HepG2 (cell line): ENCODE data around the gene TMEM164. TPM values are rescaled to one million over a fixed set of nuclear protein-coding genes. Genes with fewer than 3 reads are reported as not detected.

ENCODE experiments used
- ATAC-seq: fragments of 200-7000 bp; cut with Tn5 transposase; 3 replicates; pipeline ENCODE4 v1.9.1; 2020; ENCODE audit warnings: mild to moderate bottlenecking, moderate library complexity
- BruUV-seq: library from RNA; stranded (reverse); fragments of 400-500 nt; replicated peaks from 2 replicates; lab custom pipeline; 2021; lab: Mats Ljungman, UMichigan
- CTCF ChIA-PET: fragments of 300-600 bp; formaldehyde crosslinking; extraction: SDS; loops from one replicate; lab custom pipeline; 2021; ENCODE audit warnings: low total read pairs, inconsistent platforms, low intra/inter-chr PET ratio; lab: Yijun Ruan, JAX
- POLR2A ChIA-PET: fragments of 350-600 bp; sonication (Branson Sonifier 250); formaldehyde crosslinking; loops from one replicate; lab custom pipeline; 2020; ENCODE audit warnings: antibody characterized with exemption, inconsistent platforms; lab: Yijun Ruan, JAX
- DNase-seq: peaks from one replicate; pipeline ENCODE4 v3.0.0-alpha.2; 2015; ENCODE audit warnings: low spot score
- FAIRE-seq: peaks from 3 replicates; lab custom pipeline; 2011; peaks lifted over from hg19 to GRCh38; lab: Jason Lieb, UNC
- H2AFZ ChIP-seq: one replicate; pipeline ENCODE4 v1.6.1; 2011; ENCODE audit warnings: low read length, inconsistent platforms
- H3K27ac ChIP-seq: fragments of 300-600 bp; 3 replicates; pipeline ENCODE4 v1.8.0; 2011; ENCODE audit warnings: mixed run types, mild to moderate bottlenecking, mixed read lengths, low read length, inconsistent platforms; ENCODE audit not compliant: insufficient read depth; ENCODE audit errors: extremely low read length
- H3K27me3 ChIP-seq, 2 experiments: fragments of 200-600 bp in 1 of 2; 2 replicates in 1 of 2; 3 replicates in 1 of 2; pipeline versions ENCODE4 v1.6.0 to v1.8.0; 2011; ENCODE audit warnings: low read length in 2 of 2, mild to moderate bottlenecking in 2 of 2, moderate library complexity in 2 of 2, inconsistent platforms in 1 of 2; ENCODE audit not compliant: insufficient read depth in 2 of 2, control insufficient read depth in 1 of 2
- H3K36me3 ChIP-seq, 2 experiments: fragments of 200-600 bp in 1 of 2; replicated peaks in 1 of 2; 2 replicates in 1 of 2; 3 replicates in 1 of 2; pipeline versions ENCODE4 v1.5.1 to v1.8.0; 2011; ENCODE audit warnings: low read length in 2 of 2, inconsistent platforms in 1 of 2; ENCODE audit not compliant: insufficient read depth in 2 of 2, control insufficient read depth in 1 of 2
- H3K4me1 ChIP-seq: 2 replicates; pipeline ENCODE4 v1.5.1; 2012; ENCODE audit warnings: low read length, inconsistent platforms; ENCODE audit not compliant: insufficient read depth
- H3K4me2 ChIP-seq: 2 replicates; pipeline ENCODE4 v1.6.0; 2011; ENCODE audit warnings: low read depth, low read length, inconsistent platforms
- H3K4me3 ChIP-seq, 3 experiments: fragments of 200-600 bp in 1 of 3; sonication (generic), shearing (Covaris generic) in 1 of 3; replicated peaks in 1 of 3; 2 replicates each; pipeline ENCODE4 v1.5.1; 2011 to 2016; ENCODE audit warnings: low read length in 3 of 3, inconsistent platforms in 2 of 3, low read depth in 2 of 3, mild to moderate bottlenecking in 2 of 3, control low read depth in 1 of 3, mixed read lengths in 1 of 3; ENCODE audit not compliant: insufficient read depth in 1 of 3
- H3K79me2 ChIP-seq: one replicate; pipeline ENCODE4 v1.6.1; 2011; ENCODE audit warnings: low read length, inconsistent platforms; ENCODE audit not compliant: insufficient read depth
- H3K9ac ChIP-seq: 2 replicates; pipeline ENCODE4 v1.6.0; 2011; ENCODE audit warnings: mild to moderate bottlenecking, low read depth, low read length, inconsistent platforms; ENCODE audit not compliant: insufficient read depth
- H3K9me3 ChIP-seq: 2 replicates; pipeline ENCODE4 v1.5.1; 2012; ENCODE audit warnings: mild to moderate bottlenecking, low read length
- H4K20me1 ChIP-seq: 2 replicates; pipeline ENCODE4 v1.6.0; 2011; ENCODE audit warnings: inconsistent platforms, mild to moderate bottlenecking, low read length, moderate library complexity; ENCODE audit not compliant: insufficient read depth
- HDAC6 ChIP-seq: fragments of 200-600 bp; sonication (generic); IDR thresholded peaks from 2 replicates; pipeline ENCODE4 v1.7.0; 2017; ENCODE audit warnings: mild to moderate bottlenecking, antibody characterized with exemption, low read length, low read depth
- PHF5A ChIP-seq: IDR thresholded peaks from one replicate; pipeline ENCODE4 v1.6.1; 2018; ENCODE audit warnings: low read depth, missing genetic modification reagents; ENCODE audit not compliant: unreplicated experiment
- RBAK ChIP-seq: sonication (generic); formaldehyde crosslinking; IDR thresholded peaks from 2 replicates; pipeline ENCODE4 v1.5.1; 2020; ENCODE audit warnings: mild to moderate bottlenecking, missing genetic modification reagents
- SNRNP70 ChIP-seq: fragments of 200-400 bp; formaldehyde crosslinking; IDR thresholded peaks from 2 replicates; pipeline ENCODE4 v1.6.1; 2017; ENCODE audit warnings: mild to moderate bottlenecking, low read depth, low read length, moderate library complexity
- TEAD2 ChIP-seq: sonication (generic); formaldehyde crosslinking; IDR thresholded peaks from 2 replicates; pipeline ENCODE4 v1.9.0; 2021; ENCODE audit warnings: missing genetic modification reagents
- TRIM24 ChIP-seq: sonication (generic); formaldehyde crosslinking; IDR thresholded peaks from 2 replicates; pipeline ENCODE4 v1.8.0; 2022; ENCODE audit warnings: mild to moderate bottlenecking, missing genetic modification reagents
- TSC22D2 ChIP-seq: sonication (generic); formaldehyde crosslinking; IDR thresholded peaks from 2 replicates; pipeline ENCODE4 v1.5.1; 2020; ENCODE audit warnings: missing genetic modification reagents, mild to moderate bottlenecking, borderline replicate concordance
- ZBTB20 ChIP-seq: sonication (generic); formaldehyde crosslinking; IDR thresholded peaks from 2 replicates; pipeline ENCODE4 v1.8.1; 2023; ENCODE audit warnings: missing genetic modification reagents, low read depth, mild to moderate bottlenecking, borderline replicate concordance
- ZFY ChIP-seq: sonication (generic); formaldehyde crosslinking; IDR thresholded peaks from 2 replicates; pipeline ENCODE4 v1.4.0; 2020; ENCODE audit warnings: missing genetic modification reagents
- ZNF3 ChIP-seq: IDR thresholded peaks from 2 replicates; pipeline ENCODE4 v1.7.0; 2017; ENCODE audit warnings: inconsistent platforms
- ZNF614 ChIP-seq: IDR thresholded peaks from 2 replicates; pipeline ENCODE4 v1.6.1; 2018; ENCODE audit warnings: missing biosample characterization, missing genetic modification reagents, inconsistent platforms, borderline replicate concordance
- WGBS: methylation state at CpG from one replicate; pipeline ENCODE4 v1.1.6; 2017; ENCODE audit warnings: low lambda C conversion rate; 5-methylcytosine and 5-hydroxymethylcytosine counted together
- in situ Hi-C: cut with HindIII; loops from 2 replicates; pipeline ENCODE4 v1.10.0; 2017; ENCODE audit warnings: low pct_unique_long_range_greater_than_20kb; ENCODE audit not compliant: extremely low pct_ligation_motif_present
- intact Hi-C: fragments of 100-400 bp; cut with micrococcal nuclease; formaldehyde crosslinking; loops from one replicate; pipeline ENCODE4 v1.10.0; 2022; ENCODE audit not compliant: unreplicated experiment
- polyA plus RNA-seq, 8 experiments: library from polyadenylated mRNA; depleted of rRNA in 3 of 8; stranded (reverse) in 7 of 8; unstranded in 1 of 8; fragments of >200 nt; fragmentation: Illumina TruSeq in 4 of 8; extraction: Trizol in 4 of 8; gene quantifications; 2 replicates each; pipeline versions ENCODE4 v1.2.1 to v1.2.3, GENCODE V29; 2011 to 2016; ENCODE audit warnings: low read depth in 4 of 8, missing spikeins in 1 of 8, mixed read lengths in 1 of 8; ENCODE audit not compliant: insufficient read depth in 1 of 8
- total RNA-seq, 5 experiments: library from RNA; depleted of rRNA; stranded (reverse); fragments of >200 nt; fragmentation: Illumina TruSeq; extraction: Trizol; gene quantifications; 2 replicates each; pipeline ENCODE4 v1.2.3, GENCODE V29; 2016; ENCODE audit warnings: low read depth in 1 of 5
- TF ChIP-seq, protein P1 (sequence below): sonication (generic); formaldehyde crosslinking; IDR thresholded peaks from 2 replicates; pipeline ENCODE4 v1.5.0; 2020; ENCODE audit warnings: missing genetic modification reagents
- TF ChIP-seq, protein P2 (sequence below): sonication (generic); formaldehyde crosslinking; IDR thresholded peaks from 2 replicates; pipeline ENCODE4 v1.9.0; 2021; ENCODE audit warnings: missing genetic modification reagents, mild to moderate bottlenecking, borderline replicate concordance

Gene TMEM164
- total and polyA plus RNA-seq, 2 of the 13 experiments (the other 11 are each of a cell fraction or from before 2014, with no cell fraction given): 5.8 to 13.2 TPM

DNA sequence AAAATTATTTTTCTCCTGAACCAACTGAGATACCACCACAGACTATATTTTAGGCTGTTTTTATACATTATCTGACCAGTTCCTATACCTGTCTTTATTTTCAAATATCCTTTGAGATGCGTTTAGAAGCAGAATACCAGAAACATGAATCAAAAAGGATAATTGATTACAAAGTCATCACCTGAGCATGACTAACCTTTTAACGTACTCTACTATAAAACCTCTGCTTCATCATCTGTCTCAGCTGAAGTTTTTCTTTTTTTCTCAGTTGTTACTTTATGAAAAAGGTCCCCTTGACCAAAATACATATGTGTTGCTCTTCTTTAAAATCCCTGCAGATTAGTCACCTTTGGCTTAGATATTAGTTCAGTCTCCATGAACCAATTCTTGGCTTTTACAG, 205.2 kb downstream of the TMEM164 start:
- WGBS: 98% methylated on average over 2 of the region's 2 CpGs

More for the DNA sequence above, 205.2 kb downstream of the TMEM164 start:
- H3K4me1 ChIP-seq: no peaks in the 10 kb centered on the region
- no peaks in the 10 kb centered on the region for H3K9me3 ChIP-seq
- no peak overlapping the region for H3K27ac ChIP-seq
- H3K9ac ChIP-seq: no peak overlapping the region
- no peaks in the 10 kb centered on the region for H3K36me3 ChIP-seq
- no peak overlapping the region for H3K4me3 ChIP-seq
- FAIRE-seq (no peak), ATAC-seq (no peak), DNase-seq (no peak)
- CTCF ChIA-PET: no interaction called here
- H4K20me1 ChIP-seq: no peaks in the 10 kb centered on the region
- no peak overlapping the region for H3K4me2 ChIP-seq
- H3K79me2 ChIP-seq: no peaks in the 10 kb centered on the region
- in situ Hi-C loops (no loop called here), intact Hi-C loops (no loop called here)
- POLR2A ChIA-PET: no interaction called here
- H3K27me3 ChIP-seq: no peaks in the 10 kb centered on the region
- no peak for TF ChIP-seq RBAK (CRISPR knock-in tag)
- TF ChIP-seq, protein P1, sequence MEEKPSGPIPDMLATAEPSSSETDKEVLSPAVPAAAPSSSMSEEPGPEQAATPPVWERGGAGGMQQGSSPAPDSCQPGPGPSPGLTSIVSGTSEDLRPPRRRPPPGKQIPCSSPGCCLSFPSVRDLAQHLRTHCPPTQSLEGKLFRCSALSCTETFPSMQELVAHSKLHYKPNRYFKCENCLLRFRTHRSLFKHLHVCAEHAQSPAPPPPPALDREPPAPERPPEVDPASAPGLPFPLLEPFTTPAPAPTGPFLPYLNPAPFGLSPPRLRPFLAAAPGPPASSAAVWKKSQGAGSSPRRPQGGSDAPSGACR (CRISPR knock-in tag): no peak
- TF ChIP-seq HDAC6: no peak
- no peak for TF ChIP-seq ZNF614 (CRISPR knock-in tag)
- TF ChIP-seq, protein P2, sequence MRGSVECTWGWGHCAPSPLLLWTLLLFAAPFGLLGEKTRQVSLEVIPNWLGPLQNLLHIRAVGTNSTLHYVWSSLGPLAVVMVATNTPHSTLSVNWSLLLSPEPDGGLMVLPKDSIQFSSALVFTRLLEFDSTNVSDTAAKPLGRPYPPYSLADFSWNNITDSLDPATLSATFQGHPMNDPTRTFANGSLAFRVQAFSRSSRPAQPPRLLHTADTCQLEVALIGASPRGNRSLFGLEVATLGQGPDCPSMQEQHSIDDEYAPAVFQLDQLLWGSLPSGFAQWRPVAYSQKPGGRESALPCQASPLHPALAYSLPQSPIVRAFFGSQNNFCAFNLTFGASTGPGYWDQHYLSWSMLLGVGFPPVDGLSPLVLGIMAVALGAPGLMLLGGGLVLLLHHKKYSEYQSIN (CRISPR knock-in tag): no peak
- TF ChIP-seq ZFY (CRISPR knock-in tag): no peak
- TF ChIP-seq TRIM24: no peak
- TF ChIP-seq SNRNP70: no peak
- no peak for TF ChIP-seq ZNF3 (CRISPR knock-in tag)
- no peak for TF ChIP-seq TEAD2 (CRISPR knock-in tag)
- TF ChIP-seq TSC22D2: no peak
- TF ChIP-seq PHF5A: no peak
- no peak for TF ChIP-seq ZBTB20 (CRISPR knock-in tag)
- no peak overlapping the region for H2AFZ ChIP-seq
- BruUV-seq: no TSS peak
